Right lobe of liver (tissue), 4 donors: Measurements from ENCODE around the gene WDFY3.

Experiments
- CTCF ChIP-seq, 4 donors: fragments of 200-600 bp in 3 of 4; fragments of 450-650 bp in 1 of 4; IDR thresholded peaks; one replicate each; pipeline versions ENCODE4 v1.5.1 to v1.8.0; 2016 to 2022; ENCODE audit warnings: antibody characterized with exemption in 4 of 4, mild to moderate bottlenecking in 2 of 4
- POLR2A ChIP-seq: fragments of 450-650 bp; IDR thresholded peaks from one replicate; pipeline ENCODE4 v1.6.1; 2017; ENCODE audit warnings: antibody characterized with exemption, mild to moderate bottlenecking
- donor health status: DM: no; HTN: no; CAD: no.
- donor health status: DM: no; HTN: no; CAD: no.
- donor health status: DM: no; HTN: yes; CAD: no.

GRCh38 chr4:84689197-84689596, 277.3 kb downstream of the WDFY3 start:
- no peak for TF ChIP-seq POLR2A
- TF ChIP-seq CTCF (IDR thresholded peaks at IDR 0.05), result no peak
